ENCODE measurements around the gene GPRIN3. TPM values are rescaled to one million over a fixed set of nuclear protein-coding genes. Genes with fewer than 3 reads are reported as not detected.

Gene GPRIN3
- total and polyA plus RNA-seq, 2 donors (not counting 3 experiments of a cell fraction or from before 2014, with no cell fraction given) = 0.17 to 2.2 TPM

DNA sequence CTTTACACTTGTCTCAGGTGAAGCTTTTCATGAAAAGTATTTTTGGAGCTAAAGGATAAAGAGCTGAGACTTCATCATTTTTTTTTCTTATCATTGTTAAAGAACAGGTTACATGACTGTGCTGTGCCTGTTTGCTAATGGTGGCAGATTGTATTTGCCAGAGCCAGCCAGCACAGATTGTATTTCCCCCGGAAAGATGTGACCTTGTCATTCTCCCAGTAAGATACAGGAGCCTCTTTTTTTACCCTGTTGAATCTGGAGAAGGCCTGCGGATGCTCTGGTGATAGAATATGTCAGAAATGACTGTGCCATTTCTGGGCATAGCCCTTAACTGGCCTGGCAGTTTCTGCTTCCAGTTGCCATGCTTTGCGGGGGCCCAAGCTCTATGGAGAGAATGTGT is 91.9 kb downstream of the GPRIN3 start:
- no peaks in the 10 kb centered on the region for H3K79me2 ChIP-seq (ENCODE audit: control insufficient read depth, insufficient read depth, low read length)
- no peak overlapping the region for H3K4me2 ChIP-seq (ENCODE audit: insufficient read depth, low read length)
- no peak overlapping the region for H3K9ac ChIP-seq (replicated peaks; ENCODE audit: extremely low read depth, insufficient read depth, low read length)
- no peaks in the 10 kb centered on the region for H3K4me1 ChIP-seq (ENCODE audit: control insufficient read depth, extremely low read depth, insufficient read depth, low read length)
- H3K27ac ChIP-seq (ENCODE audit: insufficient read depth, low read depth, low read length) = no peak overlapping the region
- DNase-seq (ENCODE audit: low read depth, low spot score) = no peak
- no peaks in the 10 kb centered on the region for H4K20me1 ChIP-seq (replicated peaks; ENCODE audit: control insufficient read depth, extremely low read depth, insufficient read depth, low read length)
- no TSS peak for BruUV-seq (replicated peaks)
- no peak overlapping the region for H2AFZ ChIP-seq (ENCODE audit: low read depth, low read length)
- TF ChIP-seq, protein P1, sequence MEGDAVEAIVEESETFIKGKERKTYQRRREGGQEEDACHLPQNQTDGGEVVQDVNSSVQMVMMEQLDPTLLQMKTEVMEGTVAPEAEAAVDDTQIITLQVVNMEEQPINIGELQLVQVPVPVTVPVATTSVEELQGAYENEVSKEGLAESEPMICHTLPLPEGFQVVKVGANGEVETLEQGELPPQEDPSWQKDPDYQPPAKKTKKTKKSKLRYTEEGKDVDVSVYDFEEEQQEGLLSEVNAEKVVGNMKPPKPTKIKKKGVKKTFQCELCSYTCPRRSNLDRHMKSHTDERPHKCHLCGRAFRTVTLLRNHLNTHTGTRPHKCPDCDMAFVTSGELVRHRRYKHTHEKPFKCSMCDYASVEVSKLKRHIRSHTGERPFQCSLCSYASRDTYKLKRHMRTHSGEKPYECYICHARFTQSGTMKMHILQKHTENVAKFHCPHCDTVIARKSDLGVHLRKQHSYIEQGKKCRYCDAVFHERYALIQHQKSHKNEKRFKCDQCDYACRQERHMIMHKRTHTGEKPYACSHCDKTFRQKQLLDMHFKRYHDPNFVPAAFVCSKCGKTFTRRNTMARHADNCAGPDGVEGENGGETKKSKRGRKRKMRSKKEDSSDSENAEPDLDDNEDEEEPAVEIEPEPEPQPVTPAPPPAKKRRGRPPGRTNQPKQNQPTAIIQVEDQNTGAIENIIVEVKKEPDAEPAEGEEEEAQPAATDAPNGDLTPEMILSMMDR (IDR thresholded peaks at IDR 0.05; ENCODE audit: extremely low read depth in 1 of 2, insufficient read depth in 1 of 2, low read depth in 1 of 2, low read length in 2 of 2) = no peak
- no peak for TF ChIP-seq FOS (IDR thresholded peaks at IDR 0.05; ENCODE audit: borderline replicate concordance, insufficient read depth, low read length)
- no peak for TF ChIP-seq POLR2A (IDR thresholded peaks at IDR 0.05; ENCODE audit: low read depth, low read length)
- no peak for TF ChIP-seq POLR2AphosphoS5 (IDR thresholded peaks at IDR 0.05; ENCODE audit: insufficient read depth, low read depth, low read length)
- TF ChIP-seq EZH2 (IDR thresholded peaks at IDR 0.05; ENCODE audit: borderline replicate concordance, low read depth, low read length, severe bottlenecking) = no peak
- no peak for TF ChIP-seq JUN (IDR thresholded peaks at IDR 0.05; ENCODE audit: borderline replicate concordance, insufficient read depth, insufficient read length, low read depth)
- TF ChIP-seq MYC (IDR thresholded peaks at IDR 0.05; ENCODE audit: low read depth, low read length) = no peak
- no peak for TF ChIP-seq GATA2 (IDR thresholded peaks at IDR 0.05; ENCODE audit: insufficient read depth, insufficient read length, low read depth, low read length)
- POLR2A ChIA-PET = no interaction called here
- no peaks in the 10 kb centered on the region for H3K9me3 ChIP-seq (replicated peaks; ENCODE audit: control insufficient read depth, insufficient read depth, low read length)
- dilution Hi-C loops (cut with MboI; ENCODE audit: extremely low pct_ligation_motif_present, low sequenced_read_pairs) = no loop called here
- intact Hi-C loops (cut with micrococcal nuclease) = no loop called here
- FAIRE-seq = no peak
- H3K27me3 ChIP-seq (ENCODE audit: control insufficient read depth in 2 of 2, insufficient read depth in 2 of 2, low read length in 2 of 2) = peaks cover 16 to 17% of the 10 kb centered on the region in 2 experiments
- H3K9me1 ChIP-seq (replicated peaks; ENCODE audit: control insufficient read depth, extremely low read depth, insufficient read depth, low read length) = no peaks in the 10 kb centered on the region
- no peaks in the 10 kb centered on the region for H3K36me3 ChIP-seq (ENCODE audit: control insufficient read depth in 2 of 2, extremely low read depth in 1 of 2, insufficient read depth in 2 of 2, low read length in 2 of 2)
- CTCF ChIA-PET = interaction anchor here (1.1 kb wide), 1 partner anchor 11 kb away, joined by 4 read pairs; no protein-coding TSS in a partner anchor
- H3K4me3 ChIP-seq (replicated peaks in 1 of 3; ENCODE audit: insufficient read depth in 1 of 3, low read depth in 1 of 3, low read length in 3 of 3) = no peak overlapping the region
